Stomach (tissue), 9 donors: ENCODE measurements around the gene KCNJ16. TPM values are rescaled to one million over a fixed set of nuclear protein-coding genes. Genes with fewer than 3 reads are reported as not detected.
A peak's percentile ranks its signal among the peaks of the same experiment; 100 is the strongest.

Experiments
- DNase-seq, 2 donors: peaks; one replicate each; pipeline versions ENCODE4 v3.0.0 to v3.0.0-alpha.2; 2013 to 2019
- H3K27ac ChIP-seq, 5 donors: fragments of 200-600 bp in 4 of 5; sonication (generic) in 4 of 5; one replicate each; pipeline ENCODE4 v1.5.1; 2013 to 2019; ENCODE audit warnings: mild to moderate bottlenecking in 1 of 5, moderate library complexity in 1 of 5
- H3K27me3 ChIP-seq, 3 donors: fragments of 200-600 bp; sonication (generic); one replicate each; pipeline ENCODE4 v1.5.1; 2017 to 2019; ENCODE audit warnings: mixed run types in 1 of 3
- H3K36me3 ChIP-seq, 4 donors: fragments of 200-600 bp; sonication (generic); 1 replicate in 3 of 4; 2 replicates in 1 of 4; pipeline ENCODE4 v1.5.1; 2016 to 2019
- H3K4me1 ChIP-seq, 4 donors: fragments of 200-600 bp; sonication (generic); one replicate each; pipeline ENCODE4 v1.5.1; 2016 to 2019
- H3K4me3 ChIP-seq, 4 donors: fragments of 200-600 bp; sonication (generic) in 3 of 4; one replicate each; pipeline ENCODE4 v1.5.1; 2016 to 2019; ENCODE audit warnings: mild to moderate bottlenecking in 1 of 4
- H3K9me3 ChIP-seq, 4 donors: fragments of 200-600 bp; sonication (generic); one replicate each; pipeline ENCODE4 v1.5.1; 2016 to 2019
- CTCF ChIP-seq, 7 experiments: fragments of 450-650 bp in 4 of 7; fragments of 200-600 bp in 3 of 7; sonication (generic) in 3 of 7; IDR thresholded peaks; one replicate each; pipeline ENCODE4 v1.5.1; 2016 to 2019; ENCODE audit warnings: antibody characterized with exemption in 7 of 7, control low read depth in 2 of 7, mild to moderate bottlenecking in 1 of 7
- EP300 ChIP-seq: sonication (generic); formaldehyde crosslinking; IDR thresholded peaks from one replicate; pipeline ENCODE4 v1.6.1; 2017; ENCODE audit warnings: antibody characterized with exemption
- POLR2A ChIP-seq, 4 donors: fragments of 450-650 bp; IDR thresholded peaks; one replicate each; pipeline ENCODE4 v1.6.1; 2016; ENCODE audit warnings: antibody characterized with exemption in 4 of 4, control low read depth in 2 of 4, mild to moderate bottlenecking in 1 of 4, moderate library complexity in 1 of 4
- POLR2AphosphoS5 ChIP-seq, 3 donors: sonication (generic); formaldehyde crosslinking; IDR thresholded peaks; one replicate each; pipeline ENCODE4 v1.6.1; 2016; ENCODE audit warnings: antibody characterized with exemption in 3 of 3
- WGBS, 5 donors: extraction: QIAGEN DNeasy Blood & Tissue Kit in 3 of 5; methylation state at CpG; one replicate each; pipeline versions ENCODE4 v1.1.5 to v1.1.7; 2013 to 2018; 5-methylcytosine and 5-hydroxymethylcytosine counted together
- intact Hi-C: fragments of 100-400 bp; cut with DNase I; formaldehyde crosslinking; loops from one replicate; pipeline ENCODE4 v1.15.1; 2023; ENCODE audit warnings: low total_unique reads
- polyA plus RNA-seq, 3 donors: library from polyadenylated mRNA; stranded (reverse); fragments of 200-250 nt; gene quantifications; one replicate each; pipeline ENCODE4 v1.2.3, GENCODE V29; 2013
- total RNA-seq, 5 donors: library from RNA; depleted of rRNA; stranded (reverse); fragments of >200 nt; gene quantifications; one replicate each; pipeline versions ENCODE4 v1.1.0 to v1.2.3, GENCODE V29; 2014 to 2016
- donor health status: healthy with polysubstance abuse.
- donor health status: Bipolar disorder and iron deficiency.
- donor health status: healthy.

Gene KCNJ16
- total and polyA plus RNA-seq, 8 donors: 5.9 to 135 (median 12.9) TPM; not detected in 1

GRCh38 chr17:70107904-70108565 is 33.0 kb downstream of the KCNJ16 start:
- no peak overlapping the region for H3K27ac ChIP-seq
- intact Hi-C loops: no loop called here
- no peaks in the 10 kb centered on the region for H3K4me1 ChIP-seq
- DNase-seq: no peak
- no peaks in the 10 kb centered on the region for H3K36me3 ChIP-seq
- H3K27me3 ChIP-seq: no peaks in the 10 kb centered on the region
- no peak overlapping the region for H3K4me3 ChIP-seq
- no peaks in the 10 kb centered on the region for H3K9me3 ChIP-seq
- WGBS, 5 donors: 91 to 96% (median 95%) methylated on average over 6 of the region's 6 CpGs
- no peak for TF ChIP-seq POLR2AphosphoS5 (IDR thresholded peaks at IDR 0.05)
- TF ChIP-seq EP300: no peak
- no peak for TF ChIP-seq POLR2A (IDR thresholded peaks at IDR 0.05)
- no peak for TF ChIP-seq CTCF (IDR thresholded peaks at IDR 0.05)

- Histone ChIP-seq H3K27me3 (no peaks in the 10 kb centered on the region), H3K4me1 (no peaks in the 10 kb centered on the region), H3K9me3 (no peaks in the 10 kb centered on the region), H3K27ac (peak overlapping the region in 1 of 5 donors; percentile 54), H3K36me3 (no peaks in the 10 kb centered on the region), H3K4me3 (no peak overlapping the region)
- DNase-seq: no peak
- 67 to 77% (median 68%) methylated on average over 3 of the region's 3 CpGs for WGBS, 5 donors
- TF ChIP-seq CTCF (IDR thresholded peaks at IDR 0.05) (no peak), EP300 (no peak), POLR2A (IDR thresholded peaks at IDR 0.05) (no peak), POLR2AphosphoS5 (IDR thresholded peaks at IDR 0.05) (no peak)
- intact Hi-C loops: no loop called here
Observed at GRCh38 chr17:70109497-70109896, 34.5 kb downstream of the KCNJ16 start.

GRCh38 chr17:70110443-70110880 is 35.4 kb downstream of the KCNJ16 start:
- Histone ChIP-seq H3K4me3 (no peak overlapping the region), H3K9me3 (no peaks in the 10 kb centered on the region), H3K27ac (peak overlapping the region in 1 of 5 donors; percentile 54), H3K27me3 (no peaks in the 10 kb centered on the region), H3K4me1 (no peaks in the 10 kb centered on the region), H3K36me3 (no peaks in the 10 kb centered on the region)
- WGBS, 5 donors: 58 to 69% (median 62%) methylated on average over 7 of the region's 7 CpGs
- DNase-seq: peak in 1 of 2 donors; percentile 32
- TF ChIP-seq POLR2AphosphoS5 (IDR thresholded peaks at IDR 0.05) (no peak), EP300 (no peak), POLR2A (IDR thresholded peaks at IDR 0.05) (no peak), CTCF (IDR thresholded peaks at IDR 0.05) (no peak)
- intact Hi-C loops: no loop called here

GRCh38 chr17:70111201-70111600 is 36.2 kb downstream of the KCNJ16 start:
- H3K4me1 ChIP-seq: no peaks in the 10 kb centered on the region
- WGBS, 5 donors: 79 to 93% (median 90%) methylated on average over 4 of the region's 4 CpGs
- no peaks in the 10 kb centered on the region for H3K36me3 ChIP-seq
- H3K4me3 ChIP-seq: no peak overlapping the region
- intact Hi-C loops: no loop called here
- H3K9me3 ChIP-seq: no peaks in the 10 kb centered on the region
- no peak overlapping the region for H3K27ac ChIP-seq
- no peak for DNase-seq
- H3K27me3 ChIP-seq: no peaks in the 10 kb centered on the region
- TF ChIP-seq POLR2A (IDR thresholded peaks at IDR 0.05) (no peak), POLR2AphosphoS5 (IDR thresholded peaks at IDR 0.05) (no peak), CTCF (IDR thresholded peaks at IDR 0.05) (no peak), EP300 (no peak)
